ENCODE results near the gene NTRK1. TPM values are rescaled to one million over a fixed set of nuclear protein-coding genes. Genes with fewer than 3 reads are reported as not detected.

The NTRK1 gene
- total RNA-seq, 4 donors from 2014 or later = 0.23 TPM; not detected in 3

DNA sequence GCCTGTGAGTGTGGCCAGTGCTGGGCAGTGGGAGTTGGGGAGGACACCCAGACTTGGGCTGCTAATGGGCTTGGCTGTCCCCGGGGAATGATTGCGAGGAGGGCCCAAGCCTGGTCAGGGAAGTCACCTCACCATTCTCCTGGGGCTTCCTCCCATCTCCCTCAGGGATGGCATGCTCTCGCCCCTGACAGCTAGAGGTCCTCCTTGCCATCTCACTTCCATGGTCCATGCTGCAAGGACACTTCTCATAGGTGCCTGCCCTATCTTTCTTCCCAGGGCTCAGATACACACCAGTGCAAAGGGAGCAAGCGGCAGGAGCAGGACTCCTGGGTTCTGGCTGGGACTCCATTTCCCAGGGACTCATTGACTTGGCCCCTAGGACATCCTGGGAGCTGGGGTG lies 4.1 kb downstream of the NTRK1 start:
- WGBS, 2 donors = 92 to 94% methylated on average over 4 of the region's 4 CpGs
- intact Hi-C loops (cut with DNase I; ENCODE audit: low total_unique reads) = no loop called here
- no peak for DNase-seq (ENCODE audit: low spot score in 2 of 2)
- TF ChIP-seq CTCF (IDR thresholded peaks at IDR 0.05) (no peak), POLR2A (IDR thresholded peaks at IDR 0.05) (no peak)
- no peak overlapping the region for H3K4me3 ChIP-seq (ENCODE audit: low read depth, poor library complexity, severe bottlenecking)

GRCh38 chr1:156865258-156865657 lies 4.6 kb downstream of the NTRK1 start:
- intact Hi-C loops (cut with DNase I; ENCODE audit: low total_unique reads) = no loop called here

GRCh38 chr1:156865865-156866248 lies 5.2 kb downstream of the NTRK1 start:
- 89 to 90% methylated on average over 4 of the region's 4 CpGs for WGBS, 2 donors

More at GRCh38 chr1:156865258-156865657, 4.6 kb downstream of the NTRK1 start:
- TF ChIP-seq CTCF (IDR thresholded peaks at IDR 0.05) (no peak), POLR2A (IDR thresholded peaks at IDR 0.05) (no peak)
- H3K4me3 ChIP-seq (ENCODE audit: low read depth, poor library complexity, severe bottlenecking) = no peak overlapping the region
- 76 to 86% methylated on average over 9 of the region's 9 CpGs for WGBS, 2 donors
- DNase-seq (ENCODE audit: low spot score in 2 of 2) = no peak

DNA sequence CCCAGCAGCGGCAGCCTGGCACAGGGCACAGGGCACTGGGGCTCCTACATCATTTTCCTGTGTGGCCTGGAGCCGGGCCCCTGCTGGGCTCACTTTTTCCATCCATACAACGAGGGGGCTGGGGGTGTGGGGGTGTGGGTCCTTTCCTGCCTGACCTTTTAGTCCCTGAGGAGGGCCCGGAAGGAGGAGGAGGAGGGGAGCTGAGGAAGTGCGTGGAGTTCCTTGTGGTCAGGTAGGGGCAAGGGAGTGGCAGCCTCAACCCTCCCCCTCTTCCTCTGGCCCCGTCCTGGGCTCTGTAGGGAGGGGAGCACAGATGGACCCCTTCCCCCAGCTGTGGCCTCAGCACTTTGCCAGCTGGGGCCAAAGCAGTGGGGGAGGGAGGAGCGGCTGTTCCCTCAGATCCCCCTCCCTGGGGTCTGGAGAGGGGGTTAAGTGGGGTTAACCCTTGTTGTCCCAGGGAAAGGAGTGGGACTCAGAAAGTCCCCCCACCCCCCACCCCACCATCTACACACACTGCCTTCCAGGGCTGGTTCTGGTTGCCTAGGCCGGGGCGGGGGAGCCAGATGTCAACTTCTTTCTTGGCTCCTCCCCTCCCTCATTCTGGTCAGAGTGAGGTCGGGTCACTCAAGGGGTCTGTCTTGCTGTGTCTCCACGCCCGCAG lies 5.7 kb downstream of the NTRK1 start:
- 69 to 70% methylated on average over 11 to 12 of the region's 12 CpGs for WGBS, 2 donors
- DNase-seq (ENCODE audit: low spot score in 2 of 2) = no peak
- TF ChIP-seq CTCF (IDR thresholded peaks at IDR 0.05) = no peak
- no peak for TF ChIP-seq POLR2A (IDR thresholded peaks at IDR 0.05)
- intact Hi-C loops (cut with DNase I; ENCODE audit: low total_unique reads) = no loop called here
- no peak overlapping the region for H3K4me3 ChIP-seq (ENCODE audit: low read depth, poor library complexity, severe bottlenecking)

More at GRCh38 chr1:156865865-156866248, 5.2 kb downstream of the NTRK1 start:
- intact Hi-C loops (cut with DNase I; ENCODE audit: low total_unique reads) = no loop called here
- no peak for DNase-seq (ENCODE audit: low spot score in 2 of 2)
- TF ChIP-seq POLR2A (IDR thresholded peaks at IDR 0.05) (no peak), CTCF (IDR thresholded peaks at IDR 0.05) (no peak)
- no peak overlapping the region for H3K4me3 ChIP-seq (ENCODE audit: low read depth, poor library complexity, severe bottlenecking)

DNA sequence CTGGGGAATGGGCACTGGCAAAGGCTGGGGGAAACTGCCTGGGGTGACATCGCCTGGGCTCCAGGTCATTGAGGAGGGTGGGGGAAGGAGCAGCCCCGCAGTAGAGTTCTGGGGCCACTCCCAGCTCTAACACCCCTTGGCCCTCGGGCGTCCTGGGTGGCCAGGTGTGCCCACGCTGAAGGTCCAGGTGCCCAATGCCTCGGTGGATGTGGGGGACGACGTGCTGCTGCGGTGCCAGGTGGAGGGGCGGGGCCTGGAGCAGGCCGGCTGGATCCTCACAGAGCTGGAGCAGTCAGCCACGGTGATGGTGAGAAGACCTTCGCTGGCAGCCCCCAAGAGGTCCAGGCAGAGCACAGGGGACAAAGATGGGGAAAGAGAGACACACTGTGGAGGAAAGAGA lies 7.7 kb downstream of the NTRK1 start:
- no peak for TF ChIP-seq POLR2A (IDR thresholded peaks at IDR 0.05)
- TF ChIP-seq CTCF (IDR thresholded peaks at IDR 0.05) = no peak
- intact Hi-C loops (cut with DNase I; ENCODE audit: low total_unique reads) = no loop called here
- no peak for DNase-seq (ENCODE audit: low spot score in 2 of 2)
- 59 to 75% methylated on average over 13 of the region's 13 CpGs for WGBS, 2 donors
- H3K4me3 ChIP-seq (ENCODE audit: low read depth, poor library complexity, severe bottlenecking) = no peak overlapping the region

DNA sequence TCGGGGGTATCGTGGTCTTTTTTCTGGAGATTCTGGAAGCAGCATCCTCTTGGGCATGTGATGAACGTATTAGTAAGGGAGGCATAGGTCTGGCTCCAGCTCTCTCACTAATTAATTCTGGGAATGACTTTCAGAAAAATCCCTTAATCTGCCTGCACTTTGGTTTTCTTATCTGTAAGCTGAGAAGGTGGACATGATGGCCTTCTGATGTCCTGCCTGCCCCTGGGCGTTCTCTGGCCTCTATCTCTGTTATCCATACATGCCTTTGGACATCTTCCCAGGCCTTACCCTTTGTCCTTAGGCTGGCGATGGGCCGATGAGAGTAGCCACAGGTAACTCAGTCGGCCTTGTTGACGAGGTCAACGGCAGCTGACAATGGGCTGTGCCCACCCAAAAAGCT lies 8.8 kb downstream of the NTRK1 start:
- intact Hi-C loops (cut with DNase I; ENCODE audit: low total_unique reads) = no loop called here

More for the DNA sequence above, 8.8 kb downstream of the NTRK1 start:
- TF ChIP-seq CTCF (IDR thresholded peaks at IDR 0.05) = no peak
- TF ChIP-seq POLR2A (IDR thresholded peaks at IDR 0.05) = no peak
- no peak for DNase-seq (ENCODE audit: low spot score in 2 of 2)
- no peak overlapping the region for H3K4me3 ChIP-seq (ENCODE audit: low read depth, poor library complexity, severe bottlenecking)
- 95 to 96% methylated on average over 9 of the region's 9 CpGs for WGBS, 2 donors

All from lower leg skin (tissue), 4 donors.